HPDE6-E6E7 (cell line): ENCODE results near the gene CCDC116.
"Not testable (repeated sequence)": the region's sequence is repeated elsewhere in the genome, so short reads cannot be mapped to it uniquely, and the experiment has no call there.

ENCODE experiments used
- DNase-seq: peaks from one replicate; pipeline ENCODE4 v3.0.0; 2011; ENCODE audit warnings: missing footprints; ENCODE audit errors: extremely low spot score

CCDC116 gene

DNA sequence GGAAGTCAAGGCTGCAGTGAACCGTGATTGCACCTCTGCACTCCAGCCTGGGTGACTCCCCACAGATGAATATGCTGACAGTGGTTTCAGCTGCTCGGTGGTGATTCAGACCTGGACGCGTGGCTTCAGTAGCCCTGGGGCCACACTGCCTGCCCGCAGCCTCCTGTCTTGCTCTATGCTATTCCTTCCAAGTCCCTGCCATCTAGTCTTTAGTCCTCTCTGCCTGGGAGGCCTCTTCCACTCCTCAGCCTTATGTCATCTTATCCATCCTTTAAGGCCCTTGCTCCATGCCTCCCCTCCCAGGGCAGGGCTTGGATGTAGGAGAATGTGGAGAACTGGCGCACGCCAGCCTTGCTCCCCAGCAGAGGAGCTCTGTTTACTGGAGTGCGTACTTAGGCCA lies 25.8 kb upstream of the CCDC116 start:
- DNase-seq: no peak

- DNase-seq: not testable (repeated sequence)
These were observed 22.9 kb upstream of the CCDC116 start for GRCh38 chr22:21609556-21610157.

GRCh38 chr22:21611210-21611977 lies 21.2 kb upstream of the CCDC116 start:
- no peak for DNase-seq

- DNase-seq: no peak
These were observed 19.7 kb upstream of the CCDC116 start for GRCh38 chr22:21612858-21613257.

- no peak for DNase-seq
These were observed 18.9 kb upstream of the CCDC116 start for GRCh38 chr22:21613553-21614233.

DNA sequence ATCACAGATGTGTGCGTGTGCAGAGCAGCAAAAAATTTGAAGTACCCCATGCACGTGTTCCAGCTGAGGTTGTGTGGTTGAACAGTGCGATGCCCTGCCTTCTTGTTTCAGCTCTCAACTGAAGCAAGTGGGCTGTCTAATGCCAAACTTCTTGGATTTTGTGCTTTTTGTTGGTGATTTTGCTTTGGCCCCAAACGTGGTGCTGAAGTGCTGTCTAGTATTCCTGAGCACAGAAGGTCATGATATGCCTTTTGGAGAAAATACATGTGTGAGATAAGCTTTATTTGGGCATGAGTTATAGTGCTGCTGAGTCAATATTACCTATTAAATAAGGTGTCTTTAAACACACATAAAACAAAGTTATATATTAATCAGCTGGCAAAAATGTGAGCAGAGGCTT lies 16.8 kb upstream of the CCDC116 start:
- no peak for DNase-seq

DNA sequence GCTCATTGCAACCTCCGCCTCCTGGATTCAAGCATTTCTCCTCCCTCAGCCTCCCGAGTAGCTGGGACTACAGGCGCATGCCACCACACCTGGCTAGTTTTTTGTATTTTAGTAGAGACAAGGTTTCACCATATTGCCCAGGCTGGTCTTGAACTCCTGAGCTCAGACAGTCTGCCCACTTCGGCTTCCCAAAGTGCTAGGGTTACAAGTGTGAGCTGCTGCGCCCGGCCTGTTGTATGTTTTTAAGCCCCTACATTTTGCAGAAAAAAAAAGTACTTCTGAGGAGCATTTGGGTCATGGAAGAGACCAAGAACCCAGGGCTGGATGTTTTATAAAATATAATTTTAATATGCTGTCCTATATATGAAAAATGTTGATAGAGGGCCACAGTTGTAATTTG lies 15.2 kb upstream of the CCDC116 start:
- not testable (repeated sequence) for DNase-seq

- DNase-seq: no peak
These were observed 11.5 kb upstream of the CCDC116 start for GRCh38 chr22:21621025-21621424.

DNA sequence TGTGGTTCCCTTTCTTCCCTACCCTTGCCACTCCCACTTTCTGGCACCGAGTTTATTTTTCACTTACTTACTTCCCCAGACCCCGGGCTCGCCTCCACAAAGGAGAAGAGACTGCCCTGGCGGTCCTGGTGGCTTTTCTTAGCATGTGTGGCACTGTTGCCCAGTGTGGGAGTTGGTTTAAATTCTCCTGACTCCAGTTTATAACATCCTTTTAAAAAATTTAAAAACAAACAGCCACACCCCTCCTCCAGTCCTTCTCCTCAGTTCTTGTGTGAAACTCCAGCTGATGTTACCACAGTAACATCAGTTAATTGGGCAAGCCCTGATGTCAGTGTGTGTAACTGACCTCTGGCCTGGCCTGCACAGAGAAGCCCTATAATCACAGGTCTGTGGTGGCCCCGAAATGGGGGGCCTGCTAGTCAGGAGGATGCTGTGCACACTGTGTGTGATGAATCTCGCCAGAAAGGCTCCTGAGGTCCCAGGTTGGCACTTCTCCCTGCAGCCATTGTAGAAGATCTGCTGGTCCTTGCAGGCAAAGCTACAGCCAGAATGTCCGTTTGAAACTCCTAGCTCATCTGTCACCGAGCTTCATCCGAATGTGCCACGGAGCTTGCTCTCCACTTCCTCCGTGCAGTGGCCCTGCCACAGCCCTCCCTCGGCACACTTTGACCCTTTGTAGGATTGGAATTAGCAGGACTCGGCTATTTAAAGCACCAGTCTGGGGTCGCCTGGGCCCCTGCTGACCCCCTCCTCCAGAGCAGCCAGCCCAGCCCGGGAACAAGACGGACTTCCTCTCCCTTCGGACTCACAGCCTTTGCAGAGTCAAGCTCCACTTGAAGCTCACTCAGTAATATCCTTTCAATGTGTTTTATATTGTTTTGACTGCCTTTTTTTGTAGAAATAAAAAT lies 10.3 kb upstream of the CCDC116 start:
- no peak for DNase-seq

DNA sequence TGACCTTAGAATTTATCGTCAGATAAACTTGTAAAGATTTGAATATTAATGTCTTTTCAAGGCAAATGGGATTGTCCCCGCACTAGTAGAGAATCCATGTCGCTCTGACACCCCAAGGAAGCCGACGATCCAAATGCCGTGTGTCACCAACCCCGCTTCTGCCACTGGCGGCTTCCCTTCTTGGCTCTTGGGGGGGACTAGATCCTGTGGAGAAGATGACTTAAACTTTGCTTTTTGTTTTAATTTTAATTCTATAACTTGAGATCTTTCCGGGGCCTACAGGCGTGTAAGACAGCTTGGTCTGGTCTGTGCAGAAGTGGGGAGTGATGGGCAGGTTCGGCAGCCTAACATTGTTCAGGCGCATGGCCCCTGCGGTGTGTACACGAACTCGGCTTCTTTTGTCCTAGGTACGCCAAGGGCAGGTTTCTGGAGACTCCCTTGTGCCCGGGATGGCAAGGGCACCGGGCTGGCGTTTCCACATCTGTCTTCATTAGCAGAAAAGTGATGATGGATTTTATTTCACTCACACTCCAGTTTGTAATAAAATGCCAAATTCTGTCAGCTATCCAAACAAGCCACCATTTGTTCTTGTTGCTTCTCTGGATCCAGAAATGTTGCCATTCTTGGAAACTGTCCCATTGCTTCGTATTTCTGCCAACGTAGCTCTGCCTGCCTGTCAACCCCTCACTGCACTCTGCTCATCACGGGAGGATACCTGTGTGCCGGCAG lies 9.5 kb upstream of the CCDC116 start:
- no peak for DNase-seq

DNA sequence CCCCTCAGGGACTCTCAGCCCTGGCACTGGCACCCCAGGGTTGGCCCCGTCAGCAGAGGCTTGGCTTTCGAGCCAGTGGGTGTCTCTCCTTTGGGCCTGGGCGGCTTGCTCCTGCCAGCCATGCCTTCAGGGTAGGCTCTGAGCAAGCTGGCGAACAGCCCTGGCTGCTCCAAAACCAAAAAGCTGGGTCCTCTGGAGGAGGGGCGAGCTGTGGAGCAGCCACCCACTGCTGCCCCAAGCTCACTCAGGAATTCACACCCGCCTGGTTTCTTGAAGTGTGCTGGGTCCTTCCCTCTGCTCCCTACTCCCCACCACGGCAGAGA lies 9.0 kb upstream of the CCDC116 start:
- DNase-seq: no peak

- DNase-seq: no peak
These were observed 8.3 kb upstream of the CCDC116 start for GRCh38 chr22:21624120-21624879.

- DNase-seq: no peak
These were observed 7.4 kb upstream of the CCDC116 start for GRCh38 chr22:21624880-21625791.

- no peak for DNase-seq
These were observed 6.4 kb upstream of the CCDC116 start for GRCh38 chr22:21626073-21626734.

- no peak for DNase-seq
These were observed 5.7 kb upstream of the CCDC116 start for GRCh38 chr22:21626735-21627469.

DNA sequence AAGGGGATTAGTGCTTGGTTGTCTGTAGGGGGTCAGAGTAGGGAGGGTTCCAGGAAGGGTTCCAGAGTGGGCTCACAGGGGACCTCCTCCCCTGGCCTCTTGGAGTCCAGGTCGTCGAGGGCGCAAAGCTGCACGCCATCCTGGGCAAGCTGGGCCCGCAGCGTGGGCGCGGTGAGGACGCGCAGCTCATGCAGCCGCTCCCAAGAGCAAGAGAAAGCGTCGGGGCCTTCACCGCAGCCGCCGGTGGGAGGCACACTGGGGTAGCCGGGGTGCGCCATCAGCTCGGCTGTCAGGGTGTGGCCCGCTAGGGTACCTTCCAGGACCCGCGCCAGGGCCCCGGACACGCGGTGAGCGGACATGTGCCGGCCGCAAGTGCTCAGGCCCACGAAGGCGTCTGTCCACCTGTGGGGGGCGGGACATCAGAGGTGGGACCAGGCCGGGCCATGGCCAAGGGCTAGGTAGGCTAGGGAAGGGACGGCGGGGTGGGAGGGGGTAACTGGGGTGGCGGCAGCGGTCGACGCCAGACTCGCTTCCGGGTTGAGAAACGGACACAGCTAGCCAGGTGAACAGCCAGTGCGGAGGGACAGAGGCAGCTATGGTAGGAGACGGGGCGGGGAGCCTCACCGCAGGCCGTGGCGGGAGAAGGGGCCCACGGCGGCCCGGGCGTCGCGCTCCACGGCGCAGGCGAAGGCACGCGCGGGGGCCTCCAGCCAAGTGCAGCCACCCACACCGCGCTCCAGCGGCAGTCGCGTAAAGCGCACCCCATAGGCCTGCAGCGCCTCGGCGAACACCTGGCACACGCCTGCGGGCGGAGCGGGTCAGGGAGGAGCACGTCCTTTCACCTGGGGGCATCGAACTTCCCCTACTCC lies 3.9 kb upstream of the CCDC116 start:
- no peak for DNase-seq
